Upper lobe of right lung (tissue), 1 donor: ENCODE measurements around the gene RALGAPA1. TPM values are rescaled to one million over a fixed set of nuclear protein-coding genes. Genes with fewer than 3 reads are reported as not detected.

Experiments
- ATAC-seq: fragments of 200-7000 bp; cut with Tn5 transposase; one replicate; pipeline ENCODE4 v1.9.1; 2020; ENCODE audit warnings: mild to moderate bottlenecking, moderate library complexity
- DNase-seq: peaks from one replicate; pipeline ENCODE4 v3.0.0-alpha.2; 2020
- H3K27ac ChIP-seq: fragments of 200-600 bp; one replicate; pipeline ENCODE4 v1.8.0; 2022
- H3K27me3 ChIP-seq: fragments of 200-600 bp; one replicate; pipeline ENCODE4 v1.8.0; 2022; ENCODE audit warnings: mild to moderate bottlenecking
- H3K36me3 ChIP-seq: fragments of 200-600 bp; one replicate; pipeline ENCODE4 v1.8.0; 2022
- H3K4me1 ChIP-seq: fragments of 200-600 bp; one replicate; pipeline ENCODE4 v1.8.0; 2022
- H3K4me3 ChIP-seq: fragments of 200-600 bp; one replicate; pipeline ENCODE4 v1.8.0; 2022; ENCODE audit warnings: mild to moderate bottlenecking
- H3K9me3 ChIP-seq: fragments of 200-600 bp; one replicate; pipeline ENCODE4 v1.8.0; 2022
- CTCF ChIP-seq: fragments of 200-600 bp; IDR thresholded peaks from one replicate; pipeline ENCODE4 v1.8.0; 2022; ENCODE audit warnings: antibody characterized with exemption
- intact Hi-C: fragments of 100-400 bp; cut with DNase I; formaldehyde crosslinking; loops from one replicate; pipeline ENCODE4 v1.11.0; 2022
- total RNA-seq: library from RNA; stranded (reverse); fragmentation: NEBNext Ultra II Directional; extraction: Animal tissue kit (Norgen Biotek cat#: 25700); gene quantifications from one replicate; pipeline ENCODE4 v1.2.1, GENCODE V29; 2021
- donor health status: DM: no; HTN: yes; CAD: no; lungs with severe emphysema.

RALGAPA1 gene
- total RNA-seq, 1 donor from 2014 or later: 58.9 TPM

- intact Hi-C loops: no loop called here
- Histone ChIP-seq H3K4me3 (no peak overlapping the region), H3K9me3 (no peaks in the 10 kb centered on the region), H3K27me3 (no peaks in the 10 kb centered on the region), H3K27ac (no peak overlapping the region), H3K36me3 (no peaks in the 10 kb centered on the region), H3K4me1 (no peaks in the 10 kb centered on the region)
- TF ChIP-seq CTCF: peak; percentile 63
- DNase-seq (no peak), ATAC-seq (peak; percentile 47)
Measured at GRCh38 chr14:35818346-35819115, 9.4 kb upstream of the RALGAPA1 start.

- ATAC-seq (peak; percentile 93), DNase-seq (no peak)
- Histone ChIP-seq H3K27ac (no peak overlapping the region), H3K27me3 (no peaks in the 10 kb centered on the region), H3K9me3 (no peaks in the 10 kb centered on the region), H3K4me1 (no peaks in the 10 kb centered on the region), H3K4me3 (no peak overlapping the region), H3K36me3 (no peaks in the 10 kb centered on the region)
- TF ChIP-seq CTCF: peak; percentile 78
- intact Hi-C loops: no loop called here
Measured at GRCh38 chr14:35814371-35815005, 5.4 kb upstream of the RALGAPA1 start.

- Histone ChIP-seq H3K27me3 (no peaks in the 10 kb centered on the region), H3K9me3 (no peaks in the 10 kb centered on the region), H3K36me3 (no peaks in the 10 kb centered on the region), H3K4me3 (no peak overlapping the region), H3K4me1 (peaks cover 19% of the 10 kb centered on the region), H3K27ac (no peak overlapping the region)
- DNase-seq (no peak), ATAC-seq (no peak)
- no peak for TF ChIP-seq CTCF
- intact Hi-C loops: no loop called here
Measured at GRCh38 chr14:35810963-35811362, 1.9 kb upstream of the RALGAPA1 start.

- ATAC-seq (no peak), DNase-seq (no peak)
- intact Hi-C loops: no loop called here
- Histone ChIP-seq H3K4me3 (peak overlapping the region; percentile 77), H3K27ac (peak overlapping the region; percentile 92), H3K9me3 (no peaks in the 10 kb centered on the region), H3K27me3 (no peaks in the 10 kb centered on the region), H3K4me1 (peaks cover 19% of the 10 kb centered on the region), H3K36me3 (no peaks in the 10 kb centered on the region)
- no peak for TF ChIP-seq CTCF
Measured at GRCh38 chr14:35809597-35809996, 502 bp upstream of the RALGAPA1 start.

- no peak for ATAC-seq
- Histone ChIP-seq H3K9me3 (no peaks in the 10 kb centered on the region), H3K4me3 (peak overlapping the region; percentile 77), H3K36me3 (no peaks in the 10 kb centered on the region), H3K4me1 (peaks cover 30% of the 10 kb centered on the region), H3K27me3 (no peaks in the 10 kb centered on the region), H3K27ac (peak overlapping the region; percentile 92)
- TF ChIP-seq CTCF: no peak
- intact Hi-C loops: no loop called here
- DNase-seq: no peak
Measured at GRCh38 chr14:35808076-35808637, 938 bp downstream of the RALGAPA1 start.
